PC-3 (cell line): Measurements from ENCODE around the gene HECW1. TPM values are rescaled to one million over a fixed set of nuclear protein-coding genes. Genes with fewer than 3 reads are reported as not detected.

ENCODE experiments used
- ATAC-seq: fragments of 200-7000 bp; cut with Tn5 transposase; 2 replicates; pipeline ENCODE4 v1.9.1; 2020; ENCODE audit warnings: mild to moderate bottlenecking, moderate library complexity
- BruUV-seq: library from RNA; stranded (reverse); fragments of 400-500 nt; replicated peaks from 2 replicates; lab custom pipeline; 2021; lab: Mats Ljungman, UMichigan
- CTCF ChIA-PET: fragments of 300-600 bp; sonication (Branson Sonifier 250); formaldehyde crosslinking; loops from one replicate; lab custom pipeline; 2022; ENCODE audit warnings: antibody characterized with exemption; lab: Charles Lee
- POLR2A ChIA-PET: fragments of 300-600 bp; sonication (Branson Sonifier 250); formaldehyde crosslinking; loops from one replicate; lab custom pipeline; 2022; ENCODE audit warnings: antibody characterized with exemption; ENCODE audit not compliant: unreplicated experiment; lab: Charles Lee
- DNase-seq: peaks from one replicate; pipeline ENCODE4 v3.0.0-alpha.2; 2015
- H2AFZ ChIP-seq: fragments of 300-600 bp; sonication (generic); 2 replicates; pipeline ENCODE4 v1.6.0; 2016; ENCODE audit warnings: antibody characterized with exemption, low read length
- H3F3A ChIP-seq: fragments of 300-600 bp; sonication (generic); one replicate; pipeline ENCODE4 v1.6.0; 2017; ENCODE audit warnings: antibody characterized with exemption, low read length, control low read depth, mild to moderate bottlenecking; ENCODE audit not compliant: unreplicated experiment
- H3K27ac ChIP-seq: fragments of 300-600 bp; sonication (generic); 2 replicates; pipeline ENCODE4 v1.5.1; 2016; ENCODE audit warnings: mild to moderate bottlenecking, low read length
- H3K27me3 ChIP-seq: fragments of 300-600 bp; sonication (generic); 2 replicates; pipeline ENCODE4 v1.6.1; 2016; ENCODE audit warnings: low read length, mixed read lengths
- H3K36me3 ChIP-seq: fragments of 300-600 bp; sonication (generic); 2 replicates; pipeline ENCODE4 v1.6.1; 2016; ENCODE audit warnings: low read depth, mixed run types, low read length, mixed read lengths
- H3K4me1 ChIP-seq: fragments of 300-600 bp; sonication (generic); 2 replicates; pipeline ENCODE4 v1.5.1; 2016; ENCODE audit warnings: low read length; ENCODE audit not compliant: insufficient read depth
- H3K4me2 ChIP-seq: fragments of 300-600 bp; sonication (generic); 2 replicates; pipeline ENCODE4 v1.6.0; 2016; ENCODE audit warnings: low read length
- H3K4me3 ChIP-seq: fragments of 300-600 bp; sonication (generic); 2 replicates; pipeline ENCODE4 v1.5.1; 2016; ENCODE audit warnings: mild to moderate bottlenecking, low read length, mixed read lengths
- H3K79me2 ChIP-seq: fragments of 300-600 bp; sonication (generic); 2 replicates; pipeline ENCODE4 v1.6.1; 2017; ENCODE audit warnings: low read length, mixed read lengths
- H3K9ac ChIP-seq: fragments of 300-600 bp; sonication (generic); 2 replicates; pipeline ENCODE4 v1.6.0; 2016; ENCODE audit warnings: mild to moderate bottlenecking, low read length
- H3K9me2 ChIP-seq: fragments of 300-600 bp; sonication (generic); replicated peaks from 2 replicates; pipeline ENCODE4 v1.6.1; 2016; ENCODE audit warnings: mixed run types, low read length, mixed read lengths
- H3K9me3 ChIP-seq: fragments of 300-600 bp; sonication (generic); 2 replicates; pipeline ENCODE4 v1.6.1; 2016; ENCODE audit warnings: low read length, mixed read lengths
- H4K20me1 ChIP-seq: fragments of 300-600 bp; sonication (generic); 2 replicates; pipeline ENCODE4 v1.6.1; 2016; ENCODE audit warnings: low read length, mixed read lengths
- EZH2 ChIP-seq: fragments of 300-600 bp; sonication (generic); IDR thresholded peaks from one replicate; pipeline ENCODE4 v1.6.1; 2017; ENCODE audit warnings: antibody characterized with exemption, mild to moderate bottlenecking, low read length; ENCODE audit not compliant: unreplicated experiment
- EZH2phosphoT487 ChIP-seq: fragments of 300-600 bp; sonication (generic); IDR thresholded peaks from 2 replicates; pipeline ENCODE4 v1.6.1; 2018; ENCODE audit warnings: mild to moderate bottlenecking, antibody characterized with exemption, low read length, borderline replicate concordance
- intact Hi-C: fragments of 100-400 bp; cut with micrococcal nuclease; formaldehyde crosslinking; loops from 2 replicates; pipeline ENCODE4 v1.9.0; 2023
- total RNA-seq: library from RNA; depleted of rRNA; stranded (reverse); fragments of >200 nt; gene quantifications from 2 replicates; pipeline ENCODE4 v1.2.3, GENCODE V29; 2014
- TF ChIP-seq, protein P1 (sequence below): fragments of 300-600 bp; sonication (generic); conservative IDR thresholded peaks from 2 replicates; pipeline ENCODE4 v1.5.1; 2017; ENCODE audit warnings: antibody characterized with exemption, low read depth, mild to moderate bottlenecking, low read length

The HECW1 gene
- total RNA-seq, 1 experiment from 2014 or later = 3.0 TPM

DNA sequence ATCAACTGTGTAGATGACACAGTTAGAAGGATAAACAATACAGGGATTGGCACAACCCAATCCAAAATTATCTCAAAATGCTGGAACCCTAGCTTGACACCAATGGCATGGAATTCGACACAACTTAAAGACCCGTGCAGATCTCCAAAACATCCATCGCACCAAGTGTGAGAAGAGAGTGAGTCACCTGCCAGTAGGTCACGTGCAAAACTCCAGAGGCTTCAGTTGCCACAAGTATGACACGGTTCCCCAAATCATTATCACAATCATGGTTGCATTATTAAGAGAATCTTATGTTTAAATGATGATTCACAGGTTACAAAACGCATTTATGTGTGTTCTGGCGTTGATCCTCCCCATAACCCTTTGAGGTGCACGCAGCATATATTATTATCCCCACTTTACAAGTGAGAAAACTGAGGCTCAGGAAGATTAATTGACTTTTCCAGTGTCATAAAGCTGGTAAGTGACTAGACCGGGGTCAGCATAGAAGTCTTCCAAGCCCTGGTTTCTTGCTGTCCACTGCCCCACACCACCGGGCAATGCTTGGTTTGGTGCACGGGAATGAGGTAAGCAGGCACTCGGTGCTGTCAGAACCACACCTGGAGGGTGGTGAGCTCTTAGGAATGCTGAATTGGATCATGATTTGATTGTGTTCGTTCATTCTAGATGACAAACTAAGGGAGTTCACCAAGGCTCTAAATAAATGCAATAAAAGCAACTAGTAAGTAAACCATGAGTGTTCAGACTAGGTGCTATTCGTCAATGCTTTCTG, 446.9 kb downstream of the HECW1 start:
- no TSS peak for BruUV-seq
- TF ChIP-seq EZH2 (no peak), EZH2phosphoT487 (no peak)
- TF ChIP-seq, protein P1, sequence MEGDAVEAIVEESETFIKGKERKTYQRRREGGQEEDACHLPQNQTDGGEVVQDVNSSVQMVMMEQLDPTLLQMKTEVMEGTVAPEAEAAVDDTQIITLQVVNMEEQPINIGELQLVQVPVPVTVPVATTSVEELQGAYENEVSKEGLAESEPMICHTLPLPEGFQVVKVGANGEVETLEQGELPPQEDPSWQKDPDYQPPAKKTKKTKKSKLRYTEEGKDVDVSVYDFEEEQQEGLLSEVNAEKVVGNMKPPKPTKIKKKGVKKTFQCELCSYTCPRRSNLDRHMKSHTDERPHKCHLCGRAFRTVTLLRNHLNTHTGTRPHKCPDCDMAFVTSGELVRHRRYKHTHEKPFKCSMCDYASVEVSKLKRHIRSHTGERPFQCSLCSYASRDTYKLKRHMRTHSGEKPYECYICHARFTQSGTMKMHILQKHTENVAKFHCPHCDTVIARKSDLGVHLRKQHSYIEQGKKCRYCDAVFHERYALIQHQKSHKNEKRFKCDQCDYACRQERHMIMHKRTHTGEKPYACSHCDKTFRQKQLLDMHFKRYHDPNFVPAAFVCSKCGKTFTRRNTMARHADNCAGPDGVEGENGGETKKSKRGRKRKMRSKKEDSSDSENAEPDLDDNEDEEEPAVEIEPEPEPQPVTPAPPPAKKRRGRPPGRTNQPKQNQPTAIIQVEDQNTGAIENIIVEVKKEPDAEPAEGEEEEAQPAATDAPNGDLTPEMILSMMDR = no peak
- Histone ChIP-seq H3K27ac (no peak overlapping the region), H3K27me3 (no peaks in the 10 kb centered on the region), H3K4me3 (no peak overlapping the region), H3K9me2 (no peaks in the 10 kb centered on the region), H3K9me3 (no peaks in the 10 kb centered on the region), H3K36me3 (no peaks in the 10 kb centered on the region), H3F3A (no peaks in the 10 kb centered on the region), H3K79me2 (no peaks in the 10 kb centered on the region), H3K4me1 (peaks cover 14% of the 10 kb centered on the region), H3K4me2 (no peak overlapping the region), H2AFZ (no peak overlapping the region), H4K20me1 (no peaks in the 10 kb centered on the region), H3K9ac (no peak overlapping the region)
- CTCF ChIA-PET = interaction anchor here (0.7 kb wide), 1 partner anchor 10 kb away, joined by 6 read pairs; no protein-coding TSS in a partner anchor
- ATAC-seq (no peak), DNase-seq (no peak)
- intact Hi-C loops = no loop called here
- POLR2A ChIA-PET = no interaction called here

DNA sequence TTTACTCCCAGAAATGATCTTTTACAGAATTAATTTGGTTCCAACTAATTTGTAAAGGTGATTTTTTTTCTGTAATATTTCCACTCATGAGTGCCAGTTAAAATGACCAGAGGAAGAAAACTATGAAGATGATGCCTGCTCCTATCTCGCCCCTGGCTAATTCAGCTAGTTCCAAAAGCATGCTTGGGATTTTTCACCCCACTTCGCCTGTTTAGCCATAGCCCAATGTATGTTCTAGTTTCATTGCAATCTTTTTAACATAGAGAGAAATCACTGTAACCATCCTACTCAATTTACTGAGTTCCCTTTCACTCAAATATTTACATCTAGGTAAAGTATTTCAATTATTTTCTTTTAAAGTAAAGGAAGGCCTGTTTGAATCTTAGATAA, 447.5 kb downstream of the HECW1 start:
- Histone ChIP-seq H3K27ac (no peak overlapping the region), H3K36me3 (no peaks in the 10 kb centered on the region), H4K20me1 (no peaks in the 10 kb centered on the region), H3K4me1 (peaks cover 14% of the 10 kb centered on the region), H3K27me3 (no peaks in the 10 kb centered on the region), H3K4me2 (no peak overlapping the region), H3F3A (no peaks in the 10 kb centered on the region), H3K9ac (no peak overlapping the region), H3K79me2 (no peaks in the 10 kb centered on the region), H2AFZ (no peak overlapping the region), H3K4me3 (no peak overlapping the region), H3K9me2 (no peaks in the 10 kb centered on the region), H3K9me3 (no peaks in the 10 kb centered on the region)
- BruUV-seq = no TSS peak
- TF ChIP-seq EZH2phosphoT487 (no peak), EZH2 (no peak)
- TF ChIP-seq, protein P1 = no peak
- ATAC-seq (no peak), DNase-seq (no peak)
- intact Hi-C loops = loop anchor here (10.0 kb wide), 1 partner anchor 65 kb away; no protein-coding TSS in a partner anchor
- POLR2A ChIA-PET = no interaction called here
- CTCF ChIA-PET = interaction anchor here (0.7 kb wide), 1 partner anchor 10 kb away, joined by 6 read pairs; no protein-coding TSS in a partner anchor

DNA sequence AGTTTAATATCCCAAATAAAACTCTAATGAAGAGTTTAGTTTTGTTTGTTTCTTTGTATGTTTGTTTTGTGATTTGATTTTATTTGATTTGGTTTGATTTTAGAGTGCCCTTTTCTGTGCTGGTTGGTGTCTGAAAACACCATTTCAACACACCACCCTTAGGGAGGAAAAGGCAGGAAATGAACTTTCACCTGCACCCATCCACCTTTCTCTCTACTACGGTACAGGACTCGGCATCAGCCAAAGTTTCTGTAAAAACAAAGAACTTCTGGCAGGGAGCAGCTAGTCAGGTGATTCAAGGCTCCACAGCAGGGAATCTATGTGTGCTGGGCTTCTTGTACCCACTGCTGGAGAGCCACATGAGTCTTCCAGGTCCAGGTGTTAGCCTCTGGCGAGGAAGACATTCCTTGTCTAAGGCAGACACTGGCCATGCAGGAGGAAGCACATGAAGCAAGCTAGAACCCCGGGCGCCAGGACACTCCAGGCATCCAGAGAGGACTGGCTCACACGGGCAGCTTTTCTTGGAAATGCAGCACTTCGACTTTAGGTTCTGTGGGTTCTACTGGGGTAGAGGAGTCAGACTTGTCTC, 448.4 kb downstream of the HECW1 start:
- no peaks in the 10 kb centered on the region for H3K9me3 ChIP-seq
- intact Hi-C loops = loop anchor here (10.0 kb wide), 1 partner anchor 66 kb away; no protein-coding TSS in a partner anchor
- no peak overlapping the region for H3K4me2 ChIP-seq
- no peaks in the 10 kb centered on the region for H3K36me3 ChIP-seq
- H3K27me3 ChIP-seq = no peaks in the 10 kb centered on the region
- no peak overlapping the region for H3K9ac ChIP-seq
- no peaks in the 10 kb centered on the region for H4K20me1 ChIP-seq
- no peaks in the 10 kb centered on the region for H3K9me2 ChIP-seq
- H3K79me2 ChIP-seq = no peaks in the 10 kb centered on the region
- no TSS peak for BruUV-seq
- H3F3A ChIP-seq = no peaks in the 10 kb centered on the region
- H2AFZ ChIP-seq = no peak overlapping the region
- peaks cover 14% of the 10 kb centered on the region for H3K4me1 ChIP-seq
- ATAC-seq = no peak
- ChIA-PET CTCF (interaction anchor here (0.5 kb wide), 1 partner anchor 17 kb away, joined by 3 read pairs; no protein-coding TSS in a partner anchor), POLR2A (no interaction called here)
- H3K4me3 ChIP-seq = no peak overlapping the region
- no peak for DNase-seq
- H3K27ac ChIP-seq = no peak overlapping the region
- TF ChIP-seq EZH2 (no peak), EZH2phosphoT487 (no peak)
- TF ChIP-seq, protein P1 = no peak
